SK-N-SH (cell line): ENCODE results near the gene PDGFA.

Source experiments
- FOXM1 ChIP-seq: IDR thresholded peaks from 2 replicates; pipeline ENCODE4 v1.4.0; 2012; ENCODE audit warnings: low read depth, mild to moderate bottlenecking
- GABPA ChIP-seq: IDR thresholded peaks from 2 replicates; pipeline ENCODE4 v1.4.0; 2012; ENCODE audit warnings: low read depth, mild to moderate bottlenecking
- NFIC ChIP-seq: IDR thresholded peaks from 2 replicates; pipeline ENCODE4 v1.4.0; 2012; ENCODE audit warnings: borderline replicate concordance
- NRF1 ChIP-seq: IDR thresholded peaks from 2 replicates; pipeline ENCODE4 v1.6.1; 2012; ENCODE audit warnings: low read depth, mild to moderate bottlenecking, low read length
- POLR2AphosphoS5 ChIP-seq: IDR thresholded peaks from 2 replicates; pipeline ENCODE4 v1.6.1; 2012; ENCODE audit warnings: low read depth, low read length
- TF ChIP-seq, protein P1 (sequence below): fragments of 200-600 bp; sonication (generic); IDR thresholded peaks from 2 replicates; pipeline ENCODE4 v1.6.1; 2017; ENCODE audit warnings: antibody characterized with exemption, mild to moderate bottlenecking, moderate library complexity

GRCh38 chr7:480531-481218 lies 39.0 kb downstream of the PDGFA start:
- TF ChIP-seq FOXM1 (no peak), NRF1 (no peak), NFIC (no peak), GABPA (no peak), POLR2AphosphoS5 (no peak)
- TF ChIP-seq, protein P1, sequence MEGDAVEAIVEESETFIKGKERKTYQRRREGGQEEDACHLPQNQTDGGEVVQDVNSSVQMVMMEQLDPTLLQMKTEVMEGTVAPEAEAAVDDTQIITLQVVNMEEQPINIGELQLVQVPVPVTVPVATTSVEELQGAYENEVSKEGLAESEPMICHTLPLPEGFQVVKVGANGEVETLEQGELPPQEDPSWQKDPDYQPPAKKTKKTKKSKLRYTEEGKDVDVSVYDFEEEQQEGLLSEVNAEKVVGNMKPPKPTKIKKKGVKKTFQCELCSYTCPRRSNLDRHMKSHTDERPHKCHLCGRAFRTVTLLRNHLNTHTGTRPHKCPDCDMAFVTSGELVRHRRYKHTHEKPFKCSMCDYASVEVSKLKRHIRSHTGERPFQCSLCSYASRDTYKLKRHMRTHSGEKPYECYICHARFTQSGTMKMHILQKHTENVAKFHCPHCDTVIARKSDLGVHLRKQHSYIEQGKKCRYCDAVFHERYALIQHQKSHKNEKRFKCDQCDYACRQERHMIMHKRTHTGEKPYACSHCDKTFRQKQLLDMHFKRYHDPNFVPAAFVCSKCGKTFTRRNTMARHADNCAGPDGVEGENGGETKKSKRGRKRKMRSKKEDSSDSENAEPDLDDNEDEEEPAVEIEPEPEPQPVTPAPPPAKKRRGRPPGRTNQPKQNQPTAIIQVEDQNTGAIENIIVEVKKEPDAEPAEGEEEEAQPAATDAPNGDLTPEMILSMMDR, result no peak
